OCI-LY7 (cell line): ENCODE data around the gene CA9. TPM values are rescaled to one million over a fixed set of nuclear protein-coding genes. Genes with fewer than 3 reads are reported as not detected.

ENCODE experiments used
- Bru-seq: library from RNA; stranded (reverse); fragments of 400-500 nt; gene quantifications from one replicate; lab custom pipeline; 2021; lab: Mats Ljungman, UMichigan
- BruChase-seq, 2 experiments: library from RNA; stranded (reverse); fragments of 400-500 nt; gene quantifications; one replicate each; lab custom pipeline; 2021; lab: Mats Ljungman, UMichigan
- BruUV-seq: library from RNA; stranded (reverse); fragments of 400-500 nt; replicated peaks from 2 replicates; lab custom pipeline; 2021; lab: Mats Ljungman, UMichigan
- CTCF ChIA-PET: fragments of 300-600 bp; sonication (Branson Sonifier 250); formaldehyde crosslinking; loops from one replicate; lab custom pipeline; 2022; ENCODE audit warnings: antibody characterized with exemption; ENCODE audit not compliant: unreplicated experiment; lab: Charles Lee
- POLR2A ChIA-PET: fragments of 300-600 bp; sonication (Branson Sonifier 250); formaldehyde crosslinking; loops from one replicate; lab custom pipeline; 2022; ENCODE audit warnings: antibody characterized with exemption; lab: Charles Lee
- DNase-seq: peaks from one replicate; pipeline ENCODE4 v3.0.0-alpha.2; 2015; ENCODE audit warnings: low spot score
- H2AFZ ChIP-seq: fragments of 200-600 bp; sonication (generic), shearing (Covaris generic); 2 replicates; pipeline ENCODE4 v1.6.1; 2014; ENCODE audit warnings: mild to moderate bottlenecking, antibody characterized with exemption, low read length, moderate library complexity
- H3K27ac ChIP-seq: fragments of 200-600 bp; sonication (generic); 2 replicates; pipeline ENCODE4 v1.5.1; 2014; ENCODE audit warnings: mixed run types, low read depth, mild to moderate bottlenecking, moderate library complexity, low read length, inconsistent platforms; ENCODE audit not compliant: poor library complexity, severe bottlenecking
- H3K36me3 ChIP-seq: fragments of 200-600 bp; sonication (generic); 2 replicates; pipeline ENCODE4 v1.6.1; 2014; ENCODE audit warnings: mild to moderate bottlenecking, antibody characterized with exemption, low read length, moderate library complexity, mixed read lengths; ENCODE audit not compliant: insufficient read depth
- H3K4me1 ChIP-seq: fragments of 200-600 bp; sonication (generic); 2 replicates; pipeline ENCODE4 v1.5.1; 2014; ENCODE audit warnings: mild to moderate bottlenecking, low read length; ENCODE audit not compliant: insufficient read depth, poor library complexity, severe bottlenecking
- H3K4me2 ChIP-seq: fragments of 200-600 bp; sonication (generic); 2 replicates; pipeline ENCODE4 v1.6.1; 2014; ENCODE audit warnings: mild to moderate bottlenecking, low read length
- H3K4me3 ChIP-seq: fragments of 200-600 bp; sonication (generic); 2 replicates; pipeline ENCODE4 v1.5.1; 2014; ENCODE audit warnings: mild to moderate bottlenecking, low read depth, low read length; ENCODE audit not compliant: poor library complexity, severe bottlenecking
- H3K79me2 ChIP-seq: fragments of 200-600 bp; sonication (generic); 2 replicates; pipeline ENCODE4 v1.6.1; 2016; ENCODE audit warnings: low read depth, mild to moderate bottlenecking, low read length, moderate library complexity, mixed read lengths; ENCODE audit not compliant: insufficient read depth
- H3K9me2 ChIP-seq: fragments of 200-600 bp; sonication (generic); 2 replicates; pipeline ENCODE4 v1.6.1; 2016; ENCODE audit warnings: mild to moderate bottlenecking, low read length, mixed read lengths; ENCODE audit not compliant: insufficient read depth
- H3K9me3 ChIP-seq: fragments of 200-600 bp; sonication (generic); 2 replicates; pipeline ENCODE4 v1.6.1; 2014; ENCODE audit warnings: mild to moderate bottlenecking, mixed run types, low read length, mixed read lengths
- H4K20me1 ChIP-seq: fragments of 200-600 bp; sonication (generic); 2 replicates; pipeline ENCODE4 v1.6.1; 2014; ENCODE audit warnings: mild to moderate bottlenecking, antibody characterized with exemption, low read length, moderate library complexity, mixed read lengths; ENCODE audit not compliant: insufficient read depth
- CTCF ChIP-seq: fragments of 200-600 bp; sonication (generic); conservative IDR thresholded peaks from 2 replicates; pipeline ENCODE4 v1.5.1; 2014; ENCODE audit warnings: mild to moderate bottlenecking, antibody characterized with exemption, low read length, moderate library complexity, mixed read lengths
- EZH2phosphoT487 ChIP-seq: fragments of 200-600 bp; sonication (generic); IDR thresholded peaks from 2 replicates; pipeline ENCODE4 v1.6.1; 2018; ENCODE audit warnings: low read depth, borderline replicate concordance, mild to moderate bottlenecking, mixed run types, antibody characterized with exemption, low read length, moderate library complexity, mixed read lengths
- intact Hi-C: fragments of 100-400 bp; cut with micrococcal nuclease; formaldehyde crosslinking; loops from one replicate; pipeline ENCODE4 v1.10.0; 2022; ENCODE audit not compliant: unreplicated experiment
- long read RNA-seq: library from polyadenylated mRNA; stranded (forward); transcript quantifications from one replicate; pipeline ENCODE4 v2.0.0, GENCODE V29; 2022
- total RNA-seq, 2 experiments: library from RNA; depleted of rRNA in 1 of 2; stranded (reverse); fragments of >200 nt in 1 of 2; shearing (Covaris generic) in 1 of 2; gene quantifications; 2 replicates each; pipeline ENCODE4 v1.2.3, GENCODE V29; 2014 to 2022

Gene CA9
- total RNA-seq (2014; rRNA removed; shearing (Covaris generic)) (0.10 and 0.16 TPM in 2 replicates), total RNA-seq (2022) (not detected in 2 replicates), Bru-seq, nascent RNA (percentile 5 among the genes with signal in this experiment), BruChase-seq, experiment 1, labeled RNA remaining after a 6-hour chase (percentile 8 among the genes with signal in this experiment), BruChase-seq, experiment 2, labeled RNA remaining after a 2-hour chase (not detected)
- long read RNA-seq, partial matches to known transcripts = 2 of 2 reads
- long read RNA-seq, other reads (novel, unspliced or antisense) = 0 of 2 reads

GRCh38 chr9:35673132-35674024 is at the start of gene CA9:
CA9 (plus strand) TSS chr9:35673928; CDS start chr9:35673960, 32 bp downstream.
- BruUV-seq = no TSS peak
- Histone ChIP-seq H3K9me3 (no peaks in the 10 kb centered on the region), H3K4me2 (no peak within 1 kb of the TSS), H3K9me2 (no peaks in the 10 kb centered on the region), H4K20me1 (no peaks in the 10 kb centered on the region), H3K36me3 (no peaks in the 10 kb centered on the region), H3K4me3 (no peak within 1 kb of the TSS), H3K4me1 (peaks cover 8% of the 10 kb centered on the region), H3K27ac (no peak within 1 kb of the TSS), H2AFZ (no peak within 1 kb of the TSS), H3K79me2 (no peaks in the 10 kb centered on the region)
- intact Hi-C loops = no loop called here
- TF ChIP-seq EZH2phosphoT487 (no peak), CTCF (no peak)
- POLR2A ChIA-PET = interaction anchor here (0.6 to 3.1 kb wide), 4 partner anchors 8 to 85 kb away, joined by 3 to 12 read pairs (median 3); partner anchors contain the start of gene ARHGEF39
- no peak for DNase-seq
- CTCF ChIA-PET = interaction anchor here (0.5 to 0.7 kb wide), 2 partner anchors 9 to 26 kb away, joined by 3 to 5 read pairs; no protein-coding TSS in a partner anchor

DNA sequence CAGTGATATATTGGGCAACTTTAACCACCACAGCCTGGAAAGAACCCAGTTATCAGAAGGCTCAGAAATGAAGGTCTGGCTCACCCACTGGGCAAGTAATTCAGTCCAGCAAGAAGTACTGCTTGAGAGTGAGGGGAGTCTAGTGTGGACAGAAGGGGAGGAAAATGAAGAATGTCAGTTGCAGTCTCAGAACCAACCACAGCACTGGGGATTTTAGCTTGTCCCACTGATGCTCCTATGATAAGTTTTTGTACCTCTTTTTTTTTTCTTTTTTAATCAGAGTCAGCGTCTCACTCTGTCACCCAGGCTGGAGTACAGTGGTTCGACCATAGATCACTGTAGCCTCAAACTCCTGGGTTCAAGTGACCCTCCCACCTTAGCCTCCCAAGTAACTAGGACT is 46.2 kb upstream of the CA9 start:
- H3K4me2 ChIP-seq = peak overlapping the region; percentile 10; the same call in 1 of the 2 replicates
- DNase-seq = no peak
- H2AFZ ChIP-seq = peak overlapping the region; percentile 55; the same call in 1 of the 2 replicates
- no peak overlapping the region for H3K4me3 ChIP-seq
- intact Hi-C loops = no loop called here
- no peaks in the 10 kb centered on the region for H3K36me3 ChIP-seq
- H3K9me2 ChIP-seq = no peaks in the 10 kb centered on the region
- H3K9me3 ChIP-seq = no peaks in the 10 kb centered on the region
- POLR2A ChIA-PET = interaction anchor here (0.9 to 4.3 kb wide), 5 partner anchors 8 to 18 kb away, joined by 4 to 37 read pairs (median 6); partner anchors contain the start of gene CD72
- CTCF ChIA-PET = no interaction called here
- TF ChIP-seq EZH2phosphoT487 (no peak), CTCF (no peak)
- H3K27ac ChIP-seq = no peak overlapping the region
- H4K20me1 ChIP-seq = no peaks in the 10 kb centered on the region
- no peaks in the 10 kb centered on the region for H3K79me2 ChIP-seq
- H3K4me1 ChIP-seq = peaks cover 20% of the 10 kb centered on the region
- BruUV-seq = no TSS peak
